GM10248 (cell line): ENCODE data around the gene PLEKHG5.

ENCODE experiments used
- CTCF ChIA-PET: fragments of 300-600 bp; sonication (Branson Sonifier 250); formaldehyde crosslinking; extraction: SDS; loops from one replicate; lab custom pipeline; 2021; ENCODE audit warnings: antibody characterized with exemption; lab: Yijun Ruan, JAX
- POLR2A ChIA-PET: fragments of 350-650 bp; sonication (Branson Sonifier 250); formaldehyde crosslinking; extraction: SDS; loops from one replicate; lab custom pipeline; 2020; ENCODE audit warnings: antibody characterized with exemption; lab: Yijun Ruan, JAX
- DNase-seq: peaks from one replicate; pipeline ENCODE4 v3.0.0; 2012; ENCODE audit errors: extremely low spot score
- TF ChIP-seq, protein P1 (sequence below): IDR thresholded peaks from 2 replicates; pipeline ENCODE4 v1.5.1; 2012; ENCODE audit warnings: mild to moderate bottlenecking, low read depth; ENCODE audit errors: extremely low read depth, missing control alignments, control extremely low read depth

PLEKHG5 gene

DNA sequence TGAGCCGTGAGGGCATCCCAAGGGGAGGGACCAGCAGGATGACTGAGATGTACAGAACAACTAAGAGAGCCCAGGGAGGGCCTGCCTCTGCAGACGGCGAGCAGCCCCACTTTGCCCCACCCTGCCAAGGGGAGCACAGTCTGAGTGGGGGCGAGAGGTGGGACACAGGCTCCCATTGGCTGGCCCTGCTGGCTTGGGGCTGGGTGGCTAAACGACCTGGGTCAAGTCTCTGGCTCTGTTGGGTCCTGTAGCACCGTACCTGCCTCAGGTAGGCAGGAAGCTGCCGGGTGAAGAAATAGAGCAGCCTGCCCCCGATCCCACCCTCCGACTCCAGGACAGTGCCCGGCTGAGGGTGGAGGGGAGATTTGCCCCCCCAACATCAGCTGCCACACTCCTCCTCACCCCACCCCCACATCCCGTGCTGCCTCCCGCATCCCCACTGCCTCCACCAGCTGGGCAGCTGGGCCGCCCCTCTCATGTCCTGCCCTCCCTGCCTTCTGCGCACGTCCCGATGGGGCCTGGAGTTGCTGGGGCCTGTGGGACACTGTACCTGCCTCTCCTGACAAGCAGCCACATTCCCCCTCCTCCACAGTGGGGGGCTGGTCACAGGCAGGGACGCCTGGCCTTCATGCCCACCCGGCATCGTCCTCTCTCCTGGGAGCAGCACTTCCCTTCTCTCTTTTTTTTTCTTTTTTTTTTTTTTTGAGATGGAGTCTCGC, 12.6 kb upstream of the PLEKHG5 start:
- ChIA-PET POLR2A (interaction anchor here (0.6 kb wide), 1 partner anchor 98 kb away, joined by 3 read pairs; no protein-coding TSS in a partner anchor), CTCF (interaction anchor here (1.2 to 1.6 kb wide), 2 partner anchors 18 to 20 kb away, joined by 3 to 4 read pairs; no protein-coding TSS in a partner anchor)
- TF ChIP-seq, protein P1, sequence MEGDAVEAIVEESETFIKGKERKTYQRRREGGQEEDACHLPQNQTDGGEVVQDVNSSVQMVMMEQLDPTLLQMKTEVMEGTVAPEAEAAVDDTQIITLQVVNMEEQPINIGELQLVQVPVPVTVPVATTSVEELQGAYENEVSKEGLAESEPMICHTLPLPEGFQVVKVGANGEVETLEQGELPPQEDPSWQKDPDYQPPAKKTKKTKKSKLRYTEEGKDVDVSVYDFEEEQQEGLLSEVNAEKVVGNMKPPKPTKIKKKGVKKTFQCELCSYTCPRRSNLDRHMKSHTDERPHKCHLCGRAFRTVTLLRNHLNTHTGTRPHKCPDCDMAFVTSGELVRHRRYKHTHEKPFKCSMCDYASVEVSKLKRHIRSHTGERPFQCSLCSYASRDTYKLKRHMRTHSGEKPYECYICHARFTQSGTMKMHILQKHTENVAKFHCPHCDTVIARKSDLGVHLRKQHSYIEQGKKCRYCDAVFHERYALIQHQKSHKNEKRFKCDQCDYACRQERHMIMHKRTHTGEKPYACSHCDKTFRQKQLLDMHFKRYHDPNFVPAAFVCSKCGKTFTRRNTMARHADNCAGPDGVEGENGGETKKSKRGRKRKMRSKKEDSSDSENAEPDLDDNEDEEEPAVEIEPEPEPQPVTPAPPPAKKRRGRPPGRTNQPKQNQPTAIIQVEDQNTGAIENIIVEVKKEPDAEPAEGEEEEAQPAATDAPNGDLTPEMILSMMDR, result no peak
- no peak for DNase-seq

DNA sequence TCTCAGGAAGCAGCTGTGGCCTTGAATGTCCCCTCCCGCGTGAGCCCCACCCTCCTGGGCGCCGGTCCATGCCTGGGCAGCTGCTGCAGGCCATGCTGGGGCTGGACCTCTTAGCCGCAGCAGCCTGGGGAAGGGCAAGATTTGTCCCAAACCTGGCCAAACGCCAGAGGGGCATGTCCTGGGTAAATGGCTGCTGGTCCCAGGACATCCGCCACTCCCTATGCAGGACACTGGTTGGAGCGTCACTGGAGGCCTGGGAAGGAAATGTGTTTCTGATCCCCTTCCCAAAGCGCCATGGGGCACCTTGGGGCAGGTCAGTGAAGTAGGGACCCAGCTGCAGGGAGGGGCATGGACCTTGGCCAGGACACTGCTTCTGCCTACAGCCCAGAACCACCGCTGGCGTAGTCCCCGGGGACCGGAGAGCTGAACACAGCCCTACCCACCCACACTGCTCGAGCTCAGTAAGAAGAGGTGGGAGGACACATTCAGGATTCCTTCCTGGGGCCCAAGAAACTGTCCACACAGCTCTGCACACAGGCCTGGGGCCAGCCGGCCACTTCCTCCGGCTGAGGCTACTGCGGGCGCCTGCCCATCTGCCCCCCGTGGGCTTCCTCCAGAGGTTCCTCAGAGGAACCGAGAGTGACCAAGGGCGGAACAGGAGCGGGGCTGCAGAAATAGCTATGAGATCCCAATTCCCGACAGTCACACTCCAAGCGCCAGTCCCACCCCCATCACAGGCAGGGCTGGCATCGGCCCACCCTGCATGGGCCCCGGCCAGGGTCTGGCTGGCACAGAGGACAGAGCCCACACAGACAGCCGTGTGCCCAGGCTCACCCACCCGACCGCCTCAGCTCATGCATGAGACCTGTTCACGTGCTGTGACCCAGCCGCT, 10.8 kb upstream of the PLEKHG5 start:
- TF ChIP-seq, protein P1, result no peak
- POLR2A ChIA-PET, result no interaction called here
- CTCF ChIA-PET, result interaction anchor here (0.8 to 5.1 kb wide), 4 partner anchors 9 to 1163 kb away, joined by 3 to 50 read pairs (median 4); partner anchors contain the start of gene PLEKHG5
- no peak for DNase-seq

DNA sequence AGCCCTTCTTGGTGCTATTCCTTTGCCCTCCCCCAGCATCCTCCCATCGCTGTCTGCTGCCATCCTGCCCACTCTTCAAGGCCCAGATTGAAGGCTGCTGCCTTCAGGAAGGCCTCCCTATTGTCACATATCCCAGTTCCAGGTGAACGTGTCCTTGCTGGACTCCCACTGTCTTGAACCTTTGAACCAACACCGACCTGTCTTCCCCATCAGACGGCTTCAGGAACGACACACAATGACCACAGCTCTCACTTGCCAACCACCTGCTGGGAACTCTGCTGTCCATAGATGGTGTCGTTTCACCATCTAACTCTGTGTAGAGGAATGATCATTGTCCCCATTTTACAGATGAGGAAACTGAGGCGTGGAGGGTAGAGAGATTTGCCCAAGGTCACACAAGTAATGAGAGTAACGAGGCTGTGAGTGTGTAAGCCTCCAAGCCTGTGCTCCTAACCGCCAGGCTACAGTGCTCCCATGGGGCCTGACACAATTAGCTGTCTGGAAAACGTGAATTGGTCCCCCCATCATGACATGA, 9.9 kb upstream of the PLEKHG5 start:
- ChIA-PET POLR2A (no interaction called here), CTCF (interaction anchor here (5.1 kb wide), 1 partner anchor 12 kb away, joined by 50 read pairs; the partner anchor contains the start of gene PLEKHG5)
- TF ChIP-seq, protein P1, result no peak
- no peak for DNase-seq

DNA sequence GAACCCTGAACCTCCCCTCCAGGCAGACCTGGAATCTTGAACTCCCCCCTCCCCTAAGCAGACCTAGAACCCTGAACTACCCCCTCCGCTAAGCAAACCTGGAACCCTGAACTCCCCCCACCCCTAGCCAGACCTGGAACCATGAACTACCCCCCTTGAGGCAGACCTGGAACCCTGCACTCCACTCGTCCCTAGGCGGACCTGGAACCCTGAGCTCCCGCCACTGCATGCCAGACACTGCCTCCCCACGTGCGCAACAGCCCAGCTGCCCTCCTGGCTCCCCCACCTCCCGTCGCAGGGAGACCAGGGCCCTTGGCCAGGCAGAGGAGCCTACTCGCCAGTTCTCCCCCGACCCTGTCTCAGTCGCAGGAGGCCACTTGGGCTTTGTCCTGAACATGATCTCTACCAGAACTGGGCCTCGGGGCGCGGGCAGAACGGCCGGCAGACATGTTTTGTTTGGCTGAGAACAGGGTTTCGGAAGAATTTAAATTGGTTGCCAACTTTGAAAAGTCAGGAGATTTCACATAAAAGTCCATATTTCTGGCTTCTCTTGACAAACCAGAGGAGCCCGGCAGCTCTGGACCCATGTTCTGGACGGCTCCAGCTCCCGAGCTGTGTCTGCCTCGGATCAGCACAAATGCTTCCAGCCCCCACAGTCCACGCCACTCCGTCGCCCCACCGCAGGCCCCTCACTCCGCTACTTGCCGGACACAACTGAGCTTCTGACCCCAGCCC, 9.2 kb upstream of the PLEKHG5 start:
- no peak for DNase-seq
- TF ChIP-seq, protein P1, result no peak
- POLR2A ChIA-PET, result no interaction called here

DNA sequence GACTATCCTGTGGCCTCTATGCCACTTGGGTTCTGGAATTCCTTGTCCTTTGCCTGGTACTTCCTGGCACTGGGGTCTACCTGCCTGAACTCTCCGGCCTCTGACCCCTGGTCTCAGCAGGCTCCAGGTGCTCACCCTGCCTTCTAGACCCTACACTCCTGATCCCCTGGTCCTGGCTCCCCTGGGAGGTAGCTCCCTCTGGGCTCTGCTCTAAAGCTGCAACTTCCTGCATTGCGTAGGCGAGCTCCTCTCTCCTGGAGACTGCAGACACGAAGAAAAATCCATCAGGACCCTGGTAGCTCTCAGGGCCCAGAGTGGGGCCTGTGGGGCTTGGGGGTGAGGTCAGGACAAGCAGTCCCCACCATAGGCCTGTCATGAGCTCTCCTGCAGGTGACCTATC, 7.8 kb upstream of the PLEKHG5 start:
- ChIA-PET CTCF (interaction anchor here (1.0 to 5.1 kb wide), 5 partner anchors 10 to 147 kb away, joined by 3 to 50 read pairs (median 4); partner anchors contain the start of gene PLEKHG5), POLR2A (interaction anchor here (0.6 kb wide), 1 partner anchor 24 kb away, joined by 7 read pairs; no protein-coding TSS in a partner anchor)

More for the DNA sequence above, 9.2 kb upstream of the PLEKHG5 start:
- CTCF ChIA-PET, result interaction anchor here (5.1 kb wide), 1 partner anchor 11 kb away, joined by 50 read pairs; the partner anchor contains the start of gene PLEKHG5

More for the DNA sequence above, 7.8 kb upstream of the PLEKHG5 start:
- TF ChIP-seq, protein P1, result no peak
- no peak for DNase-seq
